Prostate gland (tissue), 2 donors: Measurements from ENCODE around the gene LIF. TPM values are rescaled to one million over a fixed set of nuclear protein-coding genes. Genes with fewer than 3 reads are reported as not detected.
"Not testable (repeated sequence)": the region's sequence is repeated elsewhere in the genome, so short reads cannot be mapped to it uniquely, and the experiment has no call there.

ENCODE experiments used
- DNase-seq: peaks from one replicate; pipeline ENCODE4 v3.0.0-alpha.2; 2019; ENCODE audit warnings: low spot score
- H3K27ac ChIP-seq, 2 donors: fragments of 200-600 bp; sonication (generic); 2 replicates each; pipeline ENCODE4 v1.5.1; 2017 to 2019
- H3K27me3 ChIP-seq: fragments of 200-600 bp; sonication (generic); replicated peaks from 2 replicates; pipeline ENCODE4 v1.5.1; 2019; ENCODE audit not compliant: insufficient read depth
- H3K36me3 ChIP-seq, 2 donors: fragments of 200-600 bp; sonication (generic); 1 replicate in 1 of 2; 2 replicates in 1 of 2; pipeline versions ENCODE4 v1.5.1 to v1.8.1; 2017 to 2019
- H3K4me1 ChIP-seq: fragments of 200-600 bp; sonication (generic); replicated peaks from 2 replicates; pipeline ENCODE4 v1.5.1; 2019
- H3K4me3 ChIP-seq, 2 donors: fragments of 200-600 bp; sonication (generic); 2 replicates each; pipeline ENCODE4 v1.5.1; 2017 to 2019
- H3K9me3 ChIP-seq: fragments of 200-600 bp; sonication (generic); 2 replicates; pipeline ENCODE4 v1.5.1; 2017
- POLR2A ChIP-seq: fragments of 450-650 bp; IDR thresholded peaks from one replicate; pipeline ENCODE4 v1.6.1; 2016; ENCODE audit warnings: antibody characterized with exemption, mild to moderate bottlenecking
- POLR2AphosphoS5 ChIP-seq: sonication (generic); formaldehyde crosslinking; IDR thresholded peaks from one replicate; pipeline ENCODE4 v1.6.1; 2017; ENCODE audit warnings: antibody characterized with exemption
- WGBS: methylation state at CpG from one replicate; pipeline ENCODE4 v1.1.5; 2018; 5-methylcytosine and 5-hydroxymethylcytosine counted together
- intact Hi-C: fragments of 100-400 bp; cut with DNase I; formaldehyde crosslinking; loops from one replicate; pipeline ENCODE4 v1.14.2; 2022
- total RNA-seq, 2 donors: library from RNA; depleted of rRNA; stranded (reverse); fragments of >200 nt; gene quantifications; one replicate each; pipeline ENCODE4 v1.1.0, GENCODE V29; 2016
- TF ChIP-seq, protein P1 (sequence below), 4 experiments: fragments of 200-600 bp in 2 of 4; fragments of 450-650 bp in 2 of 4; sonication (generic) in 2 of 4; IDR thresholded peaks; 1 replicate in 3 of 4; 2 replicates in 1 of 4; pipeline ENCODE4 v1.5.1; 2016 to 2019; ENCODE audit warnings: antibody characterized with exemption in 4 of 4, mild to moderate bottlenecking in 2 of 4, moderate library complexity in 2 of 4

LIF gene
- total RNA-seq, 2 donors from 2014 or later, result 0.40 to 0.59 TPM

DNA sequence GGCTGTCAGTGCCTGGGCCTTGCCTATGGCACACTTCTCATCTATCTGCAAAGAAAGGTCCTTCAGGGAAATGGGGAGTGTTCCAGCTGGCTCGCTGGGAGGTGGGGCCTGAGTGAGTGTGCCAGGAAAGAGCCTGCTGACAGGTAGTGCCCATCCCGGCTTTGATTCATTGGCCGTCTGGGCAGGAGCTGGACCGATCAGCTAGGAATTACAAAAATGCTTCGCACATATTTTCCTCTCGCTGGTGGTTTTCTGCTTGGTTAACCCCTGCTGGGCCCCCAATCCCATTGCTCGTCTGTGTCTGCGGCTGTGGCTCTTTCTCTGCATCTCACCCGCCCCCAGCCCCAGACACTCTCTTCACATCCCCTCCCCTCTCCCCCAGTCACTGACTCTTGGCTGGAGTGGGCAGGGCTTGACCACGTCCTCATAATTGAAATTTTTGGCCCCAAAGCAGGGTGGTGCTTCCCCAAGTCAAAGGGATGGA lies 10.8 kb downstream of the LIF start:
- no peaks in the 10 kb centered on the region for H3K4me1 ChIP-seq
- H3K27ac ChIP-seq, result no peak overlapping the region
- no peaks in the 10 kb centered on the region for H3K27me3 ChIP-seq
- intact Hi-C loops, result no loop called here
- H3K4me3 ChIP-seq, result no peak overlapping the region
- H3K36me3 ChIP-seq, result no peaks in the 10 kb centered on the region
- WGBS, result 39% methylated on average over 10 of the region's 10 CpGs
- TF ChIP-seq POLR2AphosphoS5, result no peak
- TF ChIP-seq, protein P1, sequence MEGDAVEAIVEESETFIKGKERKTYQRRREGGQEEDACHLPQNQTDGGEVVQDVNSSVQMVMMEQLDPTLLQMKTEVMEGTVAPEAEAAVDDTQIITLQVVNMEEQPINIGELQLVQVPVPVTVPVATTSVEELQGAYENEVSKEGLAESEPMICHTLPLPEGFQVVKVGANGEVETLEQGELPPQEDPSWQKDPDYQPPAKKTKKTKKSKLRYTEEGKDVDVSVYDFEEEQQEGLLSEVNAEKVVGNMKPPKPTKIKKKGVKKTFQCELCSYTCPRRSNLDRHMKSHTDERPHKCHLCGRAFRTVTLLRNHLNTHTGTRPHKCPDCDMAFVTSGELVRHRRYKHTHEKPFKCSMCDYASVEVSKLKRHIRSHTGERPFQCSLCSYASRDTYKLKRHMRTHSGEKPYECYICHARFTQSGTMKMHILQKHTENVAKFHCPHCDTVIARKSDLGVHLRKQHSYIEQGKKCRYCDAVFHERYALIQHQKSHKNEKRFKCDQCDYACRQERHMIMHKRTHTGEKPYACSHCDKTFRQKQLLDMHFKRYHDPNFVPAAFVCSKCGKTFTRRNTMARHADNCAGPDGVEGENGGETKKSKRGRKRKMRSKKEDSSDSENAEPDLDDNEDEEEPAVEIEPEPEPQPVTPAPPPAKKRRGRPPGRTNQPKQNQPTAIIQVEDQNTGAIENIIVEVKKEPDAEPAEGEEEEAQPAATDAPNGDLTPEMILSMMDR (IDR thresholded peaks at IDR 0.05), result no peak
- no peak for TF ChIP-seq POLR2A
- no peak for DNase-seq
- no peaks in the 10 kb centered on the region for H3K9me3 ChIP-seq

DNA sequence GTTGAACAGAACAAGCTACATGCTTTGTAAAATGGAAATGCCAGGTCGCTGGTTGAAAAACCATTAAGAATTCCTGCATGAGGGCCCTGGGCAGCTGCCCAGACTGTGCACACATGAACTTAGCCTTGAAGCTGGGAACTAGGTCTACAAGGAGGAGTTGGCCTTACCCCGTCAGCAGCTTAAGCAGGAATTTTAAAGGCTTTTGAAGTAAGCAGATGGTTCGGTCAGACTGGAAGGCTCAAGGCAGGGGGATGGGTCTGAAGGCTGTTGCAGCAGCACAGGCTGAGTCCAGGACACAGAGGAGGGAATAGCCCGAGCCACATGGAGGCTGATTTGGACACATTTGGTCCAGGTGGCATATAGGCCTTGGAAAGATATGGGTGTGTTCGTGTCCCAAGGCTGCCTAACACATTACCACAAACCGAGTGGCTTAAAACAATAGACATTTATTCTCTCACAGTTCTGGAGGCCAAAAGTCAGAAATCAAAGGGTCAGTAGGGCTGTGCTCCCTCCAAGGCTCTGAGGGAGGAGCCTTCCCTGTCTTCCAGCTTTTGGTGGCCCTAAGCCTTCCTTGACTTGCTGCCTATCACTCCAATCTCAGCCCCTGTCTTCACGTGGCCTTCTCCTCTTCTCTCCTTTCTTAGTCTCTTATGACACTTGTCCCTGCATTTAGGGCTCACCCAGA lies 11.6 kb downstream of the LIF start:
- H3K9me3 ChIP-seq, result no peaks in the 10 kb centered on the region
- WGBS, result 43% methylated on average over 7 of the region's 7 CpGs
- no peaks in the 10 kb centered on the region for H3K4me1 ChIP-seq
- no peak overlapping the region for H3K4me3 ChIP-seq
- no peak overlapping the region for H3K27ac ChIP-seq
- H3K36me3 ChIP-seq, result no peaks in the 10 kb centered on the region
- no peaks in the 10 kb centered on the region for H3K27me3 ChIP-seq
- intact Hi-C loops, result no loop called here
- TF ChIP-seq POLR2A (no peak), POLR2AphosphoS5 (no peak)
- TF ChIP-seq, protein P1 (IDR thresholded peaks at IDR 0.05), result no peak
- DNase-seq, result no peak

DNA sequence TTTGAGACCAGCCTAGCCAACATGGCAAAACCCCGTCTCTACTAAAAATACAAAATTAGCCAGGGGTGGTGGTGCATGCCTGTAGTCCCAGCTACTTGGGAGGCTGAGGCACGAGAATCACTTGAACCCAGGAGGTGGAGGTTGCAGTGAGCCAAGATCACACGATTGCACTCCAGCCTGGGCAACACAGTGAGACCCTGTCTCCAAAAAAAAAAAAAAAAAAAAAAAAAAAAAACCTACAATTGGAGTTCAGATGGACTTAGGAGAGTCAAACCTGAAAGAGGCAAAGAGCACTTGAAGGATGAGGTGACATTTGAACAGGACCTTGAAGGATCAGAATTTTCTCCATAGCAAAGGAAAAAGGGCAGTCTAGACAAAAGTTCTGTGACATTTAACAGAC lies 12.2 kb downstream of the LIF start:
- H3K9me3 ChIP-seq, H3K27me3 ChIP-seq, DNase-seq, H3K36me3 ChIP-seq, intact Hi-C loops, H3K4me1 ChIP-seq, H3K4me3 ChIP-seq, H3K27ac ChIP-seq: not testable (repeated sequence)
- 97% methylated on average over 3 of the region's 3 CpGs for WGBS

DNA sequence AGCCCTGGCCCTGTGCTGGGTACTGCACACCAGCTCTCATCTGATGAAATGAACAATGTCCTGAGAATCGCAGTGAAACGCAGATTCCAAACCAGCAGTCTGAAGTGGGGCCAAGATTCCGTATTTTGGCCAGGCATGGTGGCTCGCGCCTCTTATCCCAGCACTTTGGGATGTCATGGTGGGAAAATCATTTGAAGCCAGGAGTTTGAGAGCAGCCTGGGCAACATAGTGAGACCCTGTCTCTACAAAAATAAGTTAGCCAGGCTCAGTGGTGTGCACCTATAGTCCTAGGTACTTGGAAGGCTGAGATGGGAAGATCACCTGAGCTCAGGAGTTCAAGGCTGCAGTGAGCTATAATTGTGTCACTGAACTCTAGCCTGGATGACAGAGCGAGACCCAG lies 13.0 kb downstream of the LIF start:
- 86% methylated on average over 6 of the region's 6 CpGs for WGBS
- no peaks in the 10 kb centered on the region for H3K4me1 ChIP-seq
- no peak overlapping the region for H3K4me3 ChIP-seq
- no peaks in the 10 kb centered on the region for H3K36me3 ChIP-seq
- TF ChIP-seq POLR2A, result no peak
- TF ChIP-seq, protein P1 (IDR thresholded peaks at IDR 0.05), result no peak
- no peak for TF ChIP-seq POLR2AphosphoS5
- H3K27me3 ChIP-seq, result no peaks in the 10 kb centered on the region
- H3K27ac ChIP-seq, result no peak overlapping the region
- DNase-seq, result no peak
- no peaks in the 10 kb centered on the region for H3K9me3 ChIP-seq
- intact Hi-C loops, result no loop called here

DNA sequence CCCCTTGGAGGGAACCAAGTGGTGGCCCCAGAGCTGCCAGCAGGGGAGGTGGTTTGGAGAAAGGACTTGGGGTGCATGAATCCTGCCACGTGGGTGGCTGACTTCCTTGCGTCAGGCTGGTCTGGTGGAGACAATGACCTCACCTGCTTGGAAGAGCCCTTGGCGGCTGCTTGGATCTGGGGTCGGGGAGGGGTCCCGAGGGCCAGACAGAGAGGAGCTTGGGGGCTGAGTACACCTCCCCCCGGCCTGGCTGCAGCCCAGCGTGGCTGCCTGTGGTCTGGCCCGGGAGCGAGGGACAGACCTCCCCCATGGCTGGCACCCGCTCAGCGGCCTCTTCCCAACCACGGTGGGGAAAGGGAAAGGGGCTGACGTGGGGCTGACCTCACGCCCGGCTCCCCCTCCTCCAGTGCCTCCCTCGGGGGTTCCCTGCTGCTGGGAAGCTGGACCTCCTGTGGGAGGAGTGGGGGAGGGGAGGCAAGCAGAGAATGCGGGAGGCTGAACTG lies 13.8 kb downstream of the LIF start:
- no peak overlapping the region for H3K27ac ChIP-seq
- no peaks in the 10 kb centered on the region for H3K36me3 ChIP-seq
- no peak overlapping the region for H3K4me3 ChIP-seq
- H3K4me1 ChIP-seq, result no peaks in the 10 kb centered on the region
- 36% methylated on average over 17 of the region's 17 CpGs for WGBS
- H3K27me3 ChIP-seq, result no peaks in the 10 kb centered on the region
- no peaks in the 10 kb centered on the region for H3K9me3 ChIP-seq
- TF ChIP-seq POLR2AphosphoS5 (no peak), POLR2A (no peak)
- TF ChIP-seq, protein P1 (IDR thresholded peaks at IDR 0.05), result no peak
- DNase-seq, result no peak
- intact Hi-C loops, result no loop called here
